HG03045 (cell line): ENCODE data around the gene OR3A2.
"Not testable (repeated sequence)": the region's sequence is repeated elsewhere in the genome, so short reads cannot be mapped to it uniquely, and the experiment has no call there.

Experiments
- ATAC-seq: cut with Tn5 transposase; IDR thresholded peaks from one replicate; pipeline ENCODE4 v1.9.1; 2021; ENCODE audit warnings: mild to moderate bottlenecking, moderate library complexity; ENCODE audit not compliant: unreplicated experiment

OR3A2 gene

GRCh38 chr17:3385869-3386816, at the start of gene OR3A2:
TSS of gene OR3A2 (minus strand) at chr17:3386308.
- no peak for ATAC-seq

GRCh38 chr17:3433741-3434140, 47.6 kb upstream of the OR3A2 start, which contains the start of gene OR1E2:
TSS of gene OR1E2 (minus strand) at chr17:3433841. CDS start at chr17:3433841, 0 bp downstream.
- no peak for ATAC-seq

GRCh38 chr17:3433215-3433614, 47.1 kb upstream of the OR3A2 start:
- ATAC-seq = not testable (repeated sequence)

GRCh38 chr17:3418222-3418621, 32.1 kb upstream of the OR3A2 start:
- ATAC-seq = no peak

- ATAC-seq = no peak
Measured at GRCh38 chr17:3415610-3416009, 29.5 kb upstream of the OR3A2 start.

GRCh38 chr17:3412216-3412615, 26.1 kb upstream of the OR3A2 start:
- ATAC-seq = not testable (repeated sequence)

- no peak for ATAC-seq
Measured at GRCh38 chr17:3411070-3411469, 25.0 kb upstream of the OR3A2 start, which contains the start of gene OR3A3. TSS of gene OR3A3 (plus strand) at chr17:3411370.

- not testable (repeated sequence) for ATAC-seq
Measured at GRCh38 chr17:3403856-3404255, 17.7 kb upstream of the OR3A2 start.

- no peak for ATAC-seq
Measured at GRCh38 chr17:3401786-3402185, 15.7 kb upstream of the OR3A2 start.

GRCh38 chr17:3400055-3400454, 13.9 kb upstream of the OR3A2 start:
- no peak for ATAC-seq

- ATAC-seq = no peak
Measured at GRCh38 chr17:3398310-3398709, 12.2 kb upstream of the OR3A2 start, which contains the start of gene OR1E1. TSS of gene OR1E1 (minus strand) at chr17:3398410. CDS start at chr17:3398410, 0 bp downstream.

GRCh38 chr17:3397801-3398200, 11.7 kb upstream of the OR3A2 start:
- not testable (repeated sequence) for ATAC-seq

- no peak for ATAC-seq
Measured at GRCh38 chr17:3389791-3390190, 3.7 kb upstream of the OR3A2 start.

- no peak for ATAC-seq
Measured at GRCh38 chr17:3381957-3382356, 4.2 kb downstream of the OR3A2 start.

GRCh38 chr17:3378321-3378720, 7.8 kb downstream of the OR3A2 start:
- no peak for ATAC-seq

GRCh38 chr17:3371167-3371566, 14.9 kb downstream of the OR3A2 start:
- not testable (repeated sequence) for ATAC-seq

GRCh38 chr17:3342782-3343181, 43.3 kb downstream of the OR3A2 start:
- not testable (repeated sequence) for ATAC-seq

- ATAC-seq = no peak
Measured at GRCh38 chr17:3335876-3336275, 50.2 kb downstream of the OR3A2 start.

- ATAC-seq = no peak
Measured at GRCh38 chr17:3318336-3318735, 67.8 kb downstream of the OR3A2 start.

GRCh38 chr17:3316836-3317235, 69.3 kb downstream of the OR3A2 start:
- ATAC-seq = no peak

GRCh38 chr17:3308603-3309002, 77.5 kb downstream of the OR3A2 start:
- ATAC-seq = no peak

GRCh38 chr17:3298260-3298659, 87.8 kb downstream of the OR3A2 start, which contains the start of gene OR3A1:
TSS of gene OR3A1 (minus strand) at chr17:3298360. CDS start at chr17:3292582, 5,778 bp downstream.
- ATAC-seq = no peak
